GM20000 (cell line): ENCODE measurements around the gene FBXL22.
"Not testable (repeated sequence)": the region's sequence is repeated elsewhere in the genome, so short reads cannot be mapped to it uniquely, and the experiment has no call there.

ENCODE experiments used
- DNase-seq: peaks from one replicate; pipeline ENCODE4 v3.0.0; 2012; ENCODE audit warnings: low spot score
- CTCF ChIP-seq: IDR thresholded peaks from 2 replicates; pipeline ENCODE4 v1.5.1; 2012; ENCODE audit warnings: mild to moderate bottlenecking, control low read depth; ENCODE audit errors: extremely low read depth, missing control alignments

Gene FBXL22

DNA sequence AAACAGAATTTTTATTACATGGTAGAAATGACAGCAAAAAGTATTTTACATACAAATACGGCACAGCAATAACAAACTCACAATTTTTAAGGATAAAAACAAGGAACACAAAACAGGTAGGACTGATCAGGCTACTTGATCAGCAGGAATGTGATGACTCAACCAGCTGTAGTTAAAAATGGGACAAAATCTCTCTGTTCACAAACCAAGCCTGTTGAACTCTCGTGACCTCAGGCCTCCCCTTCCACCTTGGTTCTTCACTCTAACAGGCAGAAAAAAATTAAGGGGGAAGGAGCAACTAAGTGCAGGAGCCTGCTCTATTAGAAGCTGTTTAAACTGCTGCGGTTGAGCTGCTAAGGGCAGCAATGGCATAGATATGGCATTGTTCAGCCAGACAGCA, 18.7 kb downstream of the FBXL22 start:
- no peak for DNase-seq
- no peak for TF ChIP-seq CTCF

GRCh38 chr15:63617147-63617546, 20.0 kb downstream of the FBXL22 start:
- not testable (repeated sequence) for DNase-seq

- not testable (repeated sequence) for DNase-seq
Measured at GRCh38 chr15:63617627-63618026, 20.4 kb downstream of the FBXL22 start.

- not testable (repeated sequence) for DNase-seq
Measured at GRCh38 chr15:63620760-63621159, 23.6 kb downstream of the FBXL22 start.

DNA sequence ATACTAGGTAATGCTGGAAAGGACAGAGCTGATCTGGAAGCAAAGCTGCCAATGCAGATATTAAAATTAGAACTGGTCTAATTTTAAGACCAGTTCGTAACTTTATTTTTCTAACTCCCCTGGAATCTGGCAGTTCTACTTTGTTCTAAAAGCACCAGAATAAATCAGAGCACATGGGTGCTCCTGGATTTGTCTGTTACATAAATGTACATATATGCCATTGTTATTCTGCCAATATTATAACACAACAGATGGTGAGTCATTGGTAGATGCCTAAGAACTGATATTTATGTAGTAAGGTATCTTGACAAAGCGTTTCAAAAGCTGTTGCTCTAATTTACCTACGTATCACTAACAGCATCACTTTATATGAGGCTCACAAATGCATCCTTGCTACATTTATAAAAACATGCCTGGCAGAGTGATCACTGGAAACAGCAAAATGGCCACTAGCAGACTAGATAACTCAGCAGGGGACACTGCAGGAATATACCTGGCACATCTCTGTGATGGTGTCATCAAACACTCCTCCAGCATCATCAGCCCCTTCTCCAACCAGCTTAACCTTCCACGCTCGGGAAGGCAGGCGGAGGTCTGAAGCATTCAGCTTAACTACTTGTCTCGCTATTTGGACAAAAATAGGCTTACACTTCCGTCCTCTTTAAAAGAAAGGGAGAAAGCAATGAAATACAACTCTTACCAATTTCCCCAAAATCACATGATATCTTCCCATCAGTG, 26.2 kb downstream of the FBXL22 start:
- DNase-seq = no peak
- TF ChIP-seq CTCF = no peak

DNA sequence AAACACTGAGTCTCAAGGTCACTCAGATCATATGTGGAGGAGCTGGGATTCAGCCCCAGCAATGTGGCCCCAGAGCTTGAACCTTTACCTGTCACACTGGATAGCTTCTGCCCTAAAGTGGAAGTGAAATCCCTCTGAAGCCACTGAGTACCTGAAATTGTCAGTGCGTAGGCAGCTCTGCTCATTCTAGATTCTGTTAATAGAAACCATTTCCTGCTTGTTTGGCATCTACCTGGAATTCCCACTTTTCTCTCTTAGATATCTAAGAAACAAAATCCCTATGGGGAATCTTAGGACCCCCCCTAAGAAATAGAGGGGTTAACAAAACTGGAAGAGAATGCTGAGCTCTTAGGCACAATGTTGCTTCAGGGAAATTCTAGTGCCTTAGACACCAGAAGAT, 29.8 kb downstream of the FBXL22 start:
- no peak for TF ChIP-seq CTCF
- DNase-seq = peak; percentile 50

DNA sequence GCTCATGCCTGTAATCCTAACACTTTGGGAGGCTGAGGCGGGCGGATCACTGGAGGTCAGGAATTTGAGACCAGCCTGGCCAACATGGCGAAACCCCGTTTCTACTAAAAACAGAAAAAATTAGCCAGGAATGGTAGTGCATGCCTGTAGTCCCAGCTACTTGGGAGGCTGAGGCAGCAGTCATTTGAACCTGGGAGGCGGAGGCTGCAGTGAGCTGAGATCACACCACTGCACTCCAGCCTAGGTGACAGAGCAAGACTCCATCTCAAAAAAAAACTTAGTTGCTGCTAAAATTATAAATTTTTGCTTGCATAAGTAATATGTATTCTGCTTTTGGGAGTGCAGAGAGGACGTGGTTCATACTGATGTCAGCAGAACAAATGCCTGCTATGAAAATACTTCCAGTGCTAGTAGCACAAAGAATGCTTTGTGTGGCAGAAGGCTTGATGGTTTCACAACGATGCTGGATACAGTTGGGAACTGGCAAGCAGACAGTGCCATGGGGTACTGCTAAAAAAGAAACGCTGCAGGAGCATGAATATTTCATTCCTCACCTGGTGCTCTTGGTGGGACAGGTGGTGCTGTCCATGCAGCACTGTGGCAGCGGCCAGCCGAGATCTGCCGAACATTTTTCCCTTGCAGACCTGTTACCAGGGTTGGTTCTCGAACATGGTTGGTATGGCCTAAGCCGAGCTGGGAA, 31.1 kb downstream of the FBXL22 start:
- no peak for TF ChIP-seq CTCF
- no peak for DNase-seq

DNA sequence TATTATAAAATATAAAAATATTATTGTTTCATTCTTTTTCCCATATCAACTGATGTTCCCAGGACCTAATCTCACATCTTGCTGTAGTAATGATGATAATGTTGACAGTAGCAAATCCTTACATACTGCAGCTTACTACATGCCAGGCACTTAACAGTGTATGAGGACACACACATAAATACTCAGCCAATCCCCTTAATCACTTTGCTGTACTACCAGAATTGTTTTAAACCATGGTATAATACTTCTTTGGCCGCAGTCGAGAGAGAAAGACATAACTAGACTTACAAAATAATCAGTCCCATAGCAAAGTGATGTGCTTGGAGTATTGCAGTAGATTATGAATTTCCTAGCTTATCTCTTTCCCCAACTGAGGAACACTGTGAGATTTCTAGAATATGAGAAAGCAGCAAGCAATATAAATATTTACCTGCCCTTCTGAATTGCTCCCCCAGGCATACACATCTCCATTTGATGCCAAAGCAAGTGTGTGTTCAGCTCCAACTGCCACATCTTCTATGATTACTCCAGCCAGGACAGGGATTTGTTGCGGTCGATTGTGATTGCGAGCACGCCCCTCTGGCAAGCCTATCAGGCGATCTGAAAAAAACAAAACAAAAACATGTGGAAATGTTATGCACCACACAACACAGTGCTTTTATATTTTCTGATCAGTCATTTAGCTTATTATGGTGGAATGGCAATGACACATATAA, 33.0 kb downstream of the FBXL22 start:
- TF ChIP-seq CTCF = no peak
- DNase-seq = no peak

DNA sequence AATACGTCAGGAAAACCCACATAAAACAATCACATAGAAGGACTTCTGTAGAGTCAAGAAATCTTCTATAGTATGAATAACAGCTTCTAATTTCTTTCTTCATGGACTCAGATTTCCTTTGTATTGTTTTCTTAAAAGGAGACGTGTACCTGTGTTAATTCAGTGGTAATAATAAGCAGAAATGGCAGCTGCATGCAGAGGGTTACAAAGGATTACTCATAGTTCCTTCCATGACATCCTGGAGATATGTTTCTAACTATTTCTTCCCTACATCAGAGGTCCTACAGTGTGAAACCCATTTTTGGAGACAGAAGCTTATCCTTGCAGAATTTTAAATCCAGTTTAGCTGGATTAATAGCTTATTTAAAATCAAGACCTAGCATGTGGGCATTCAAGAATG, 36.1 kb downstream of the FBXL22 start:
- DNase-seq = no peak
- no peak for TF ChIP-seq CTCF
